NCI-H446 treated with DMSO at 0.1 percent for 48 hours (cell line): ENCODE measurements around the gene AMPD3.

Experiments used
- DNase-seq: peaks from one replicate; lab custom pipeline; 2025; lab: John Stamatoyannopoulos, UW

AMPD3 gene

DNA sequence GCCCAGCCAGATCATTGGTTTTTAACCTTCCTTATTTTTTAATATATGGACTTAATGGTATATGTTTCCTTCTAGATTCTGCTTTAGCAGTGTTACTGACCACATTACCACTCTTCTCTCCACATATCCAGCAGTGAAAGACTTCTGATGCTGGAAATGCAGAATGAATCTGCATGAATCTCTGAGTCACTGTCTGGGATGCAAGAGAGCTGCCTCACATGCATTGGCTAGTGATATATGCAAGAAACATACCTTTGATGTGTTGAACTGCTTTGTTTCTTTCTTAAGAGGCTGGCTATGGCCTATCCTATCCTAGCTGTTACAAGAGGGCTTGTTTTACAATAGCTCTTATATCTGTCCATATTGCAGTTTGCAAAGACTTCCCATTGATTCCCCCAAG lies 16.6 kb upstream of the AMPD3 start:
- no peak for DNase-seq

DNA sequence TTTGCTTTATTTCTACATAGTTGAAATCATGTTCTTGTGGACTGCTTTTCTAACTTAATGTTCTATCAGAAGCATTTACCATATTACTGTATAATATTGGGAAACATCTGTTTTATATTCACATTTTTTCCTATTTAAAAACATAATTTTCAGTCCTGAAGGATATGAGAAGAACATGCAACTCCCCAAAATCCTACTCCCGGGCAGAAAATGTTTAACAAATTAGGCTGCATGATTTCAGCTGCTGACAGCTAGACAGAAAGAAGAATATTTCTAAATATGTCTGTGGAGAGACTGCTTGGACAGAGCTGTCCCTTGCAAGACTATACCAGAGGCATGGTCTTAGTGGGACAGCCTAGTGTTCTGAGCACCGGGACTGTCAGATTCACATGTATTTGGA lies 15.7 kb upstream of the AMPD3 start:
- DNase-seq = no peak

DNA sequence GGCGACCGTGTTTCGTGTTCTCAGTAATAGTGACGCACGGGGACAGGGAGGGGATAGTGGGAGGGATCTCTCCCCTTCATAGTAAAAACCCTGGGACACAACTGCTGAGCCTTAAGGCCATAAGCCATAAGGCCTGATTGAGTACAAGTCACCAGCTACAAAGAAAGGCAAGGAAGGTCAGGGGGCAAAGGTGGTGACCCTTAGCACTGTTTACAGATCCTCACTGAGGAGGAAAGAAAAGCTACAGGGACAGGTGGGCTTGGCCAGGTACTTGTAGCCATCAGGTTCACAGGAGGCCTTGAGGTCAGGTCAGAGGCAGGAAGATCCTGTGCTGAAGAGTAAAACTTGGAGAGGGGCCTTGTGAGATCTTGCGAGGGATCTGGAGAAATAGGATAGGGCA lies 15.1 kb upstream of the AMPD3 start:
- no peak for DNase-seq

DNA sequence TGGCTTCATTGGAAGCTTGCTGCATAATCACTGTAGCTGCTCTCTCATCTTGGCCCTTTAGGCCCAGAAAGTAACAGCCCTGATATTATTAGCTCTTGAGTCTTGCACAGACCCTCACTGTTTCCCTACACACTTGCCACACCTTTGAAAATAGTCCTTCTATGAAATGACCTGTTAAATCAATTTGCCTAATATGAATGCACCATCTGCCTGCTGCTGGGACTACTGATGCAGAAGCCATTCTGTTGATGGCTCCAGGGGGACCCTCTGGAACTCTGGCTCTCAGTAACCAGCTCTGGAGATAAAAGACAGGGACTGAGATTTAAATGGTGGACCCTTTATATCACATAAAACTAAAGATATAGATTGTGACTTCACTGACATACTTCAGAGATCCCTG lies 14.7 kb upstream of the AMPD3 start:
- DNase-seq = no peak

DNA sequence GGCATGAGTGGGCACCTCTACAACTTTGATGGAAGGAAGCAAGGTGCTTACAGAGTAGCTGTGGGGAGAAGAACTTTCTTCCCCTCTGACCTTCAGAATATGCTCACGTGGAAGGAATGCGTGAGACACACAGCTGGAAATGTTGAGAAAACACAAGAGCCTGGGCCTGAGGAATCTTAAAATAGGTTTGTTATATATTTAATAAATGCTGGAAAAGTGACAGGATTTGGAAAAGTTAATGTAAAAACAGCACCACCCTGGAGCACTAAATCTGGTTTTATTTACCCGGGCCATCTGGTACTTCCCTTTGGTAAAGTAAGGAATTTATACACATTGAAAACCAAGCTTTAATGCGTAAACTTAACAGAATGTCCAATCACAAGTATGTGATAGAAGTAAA lies 14.0 kb upstream of the AMPD3 start:
- no peak for DNase-seq

DNA sequence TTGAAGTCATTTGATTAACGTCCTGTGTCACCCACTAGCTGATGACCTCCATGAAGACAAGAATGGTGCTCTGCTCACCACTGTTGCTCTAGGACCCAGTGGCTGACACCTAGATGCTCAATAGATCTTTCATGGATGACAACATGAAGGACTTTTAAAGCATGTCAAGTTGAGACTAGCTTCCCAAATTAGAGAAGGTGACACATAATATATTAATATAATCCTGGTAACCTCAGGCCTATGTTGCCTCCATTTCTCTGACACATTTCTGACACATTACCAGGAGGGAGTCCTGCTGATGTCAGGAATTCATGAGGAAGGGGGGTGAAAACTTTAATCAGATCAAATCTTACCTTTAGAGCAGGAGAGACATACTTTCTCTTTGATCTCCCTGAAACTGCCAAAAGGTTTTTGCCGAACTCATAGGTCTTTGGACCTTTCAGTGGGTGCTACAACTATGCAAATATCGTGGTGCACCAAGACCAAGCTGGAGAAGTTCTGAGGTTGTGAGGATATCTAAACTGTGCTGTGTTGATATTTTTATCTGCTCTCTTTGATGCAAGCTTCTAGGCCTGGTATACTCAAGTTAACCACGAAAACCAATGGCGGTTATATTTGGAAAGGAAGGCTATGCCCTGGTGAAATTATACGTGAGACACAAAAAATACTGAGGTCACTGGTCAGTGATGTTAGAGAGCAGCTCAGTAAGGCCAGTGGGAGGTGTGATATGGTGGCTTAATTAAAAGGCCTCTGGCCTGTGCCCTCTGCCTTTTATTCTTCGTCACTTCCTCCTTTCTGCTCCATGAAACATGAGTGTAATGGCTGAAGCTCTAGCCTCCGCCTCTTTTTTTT lies 13.2 kb upstream of the AMPD3 start:
- DNase-seq = no peak

DNA sequence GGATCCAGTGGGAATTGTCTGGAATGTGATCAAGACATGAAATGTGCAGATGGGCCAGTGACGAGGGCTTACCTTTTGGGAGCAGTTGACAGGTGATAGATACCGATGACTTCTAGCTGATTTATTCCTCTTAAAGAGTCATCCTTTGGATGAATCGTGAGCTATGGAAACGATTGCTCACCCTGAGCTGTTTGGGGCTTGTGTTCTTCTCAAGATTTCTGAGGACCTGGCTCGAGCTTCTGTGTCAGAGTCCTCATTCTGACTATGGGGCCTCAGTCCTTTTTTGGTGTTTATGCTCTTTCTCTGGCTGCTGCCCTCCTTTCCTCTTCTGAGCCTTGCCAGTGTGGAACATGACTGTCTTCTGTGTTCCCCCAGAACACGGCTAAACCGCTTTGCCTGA lies 11.9 kb upstream of the AMPD3 start:
- DNase-seq = no peak

DNA sequence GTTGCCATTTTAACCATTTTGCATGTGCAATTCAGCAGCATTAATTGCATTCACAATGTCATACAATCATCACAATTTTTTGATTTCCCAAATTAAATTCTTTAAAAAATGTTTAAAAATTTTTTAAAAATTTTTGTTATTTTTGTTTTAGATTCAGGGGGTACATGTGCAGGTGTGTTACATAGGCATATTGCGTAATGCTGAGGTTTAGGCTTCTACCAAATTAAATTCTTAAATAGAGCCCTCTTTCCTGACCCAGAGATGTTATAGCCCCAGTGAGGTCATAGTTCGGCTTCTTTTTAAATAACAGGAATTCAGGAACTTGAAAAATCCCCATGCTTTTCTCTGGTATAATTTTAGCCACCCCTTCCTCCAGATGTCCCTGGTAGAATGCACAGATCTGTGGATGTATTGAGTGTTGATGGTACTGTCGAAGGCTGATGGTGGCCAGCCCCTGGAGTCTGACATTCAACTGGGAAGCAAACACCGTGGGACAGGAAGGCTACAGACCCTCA lies 11.3 kb upstream of the AMPD3 start:
- no peak for DNase-seq

DNA sequence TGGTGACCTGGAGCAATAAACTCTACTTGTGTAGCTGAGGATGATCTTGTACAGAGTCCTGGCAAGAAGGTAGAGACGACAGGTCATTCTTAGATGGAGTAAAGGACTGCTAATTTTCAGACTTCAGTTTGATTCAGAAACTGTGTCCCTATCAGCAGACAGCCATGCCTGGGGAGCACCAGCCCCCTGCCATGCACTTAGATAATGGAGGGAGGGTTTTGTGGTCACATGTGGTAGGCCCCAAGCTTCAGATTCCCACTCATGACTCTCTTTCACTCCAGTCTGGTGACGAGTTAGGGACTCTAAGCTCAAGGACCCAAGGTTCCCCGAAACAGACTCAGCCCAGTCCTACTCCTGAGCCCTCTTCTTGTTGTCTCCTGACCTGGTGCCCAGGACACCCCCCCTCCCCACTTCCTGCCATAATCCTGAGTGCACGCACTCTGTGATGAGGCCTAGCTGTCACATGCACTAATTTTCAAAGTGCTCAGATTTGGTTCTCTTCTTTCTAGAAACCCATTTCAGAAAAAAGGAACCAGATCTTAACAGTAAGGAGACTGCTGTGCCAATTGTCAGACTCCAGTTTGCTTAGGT lies 10.2 kb upstream of the AMPD3 start:
- DNase-seq = no peak

DNA sequence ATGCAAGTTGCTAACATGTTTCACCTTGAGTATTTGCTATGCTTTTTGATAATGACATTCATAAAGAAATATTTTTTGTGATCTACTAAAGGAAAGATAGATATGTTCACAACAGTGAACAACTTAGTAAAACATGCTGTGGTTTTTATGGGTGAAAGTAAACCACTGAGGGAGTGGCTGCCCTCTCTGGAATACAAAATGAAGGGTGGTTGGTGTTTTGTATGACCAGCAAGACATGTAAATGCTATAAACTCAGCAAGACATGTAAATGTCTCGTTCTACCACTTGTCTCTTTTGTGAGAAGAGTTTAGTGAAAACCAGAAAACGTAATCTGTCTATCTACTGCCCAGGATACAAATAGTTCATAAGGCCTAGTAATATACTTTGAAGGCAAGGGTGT lies 7.6 kb upstream of the AMPD3 start:
- DNase-seq = no peak

DNA sequence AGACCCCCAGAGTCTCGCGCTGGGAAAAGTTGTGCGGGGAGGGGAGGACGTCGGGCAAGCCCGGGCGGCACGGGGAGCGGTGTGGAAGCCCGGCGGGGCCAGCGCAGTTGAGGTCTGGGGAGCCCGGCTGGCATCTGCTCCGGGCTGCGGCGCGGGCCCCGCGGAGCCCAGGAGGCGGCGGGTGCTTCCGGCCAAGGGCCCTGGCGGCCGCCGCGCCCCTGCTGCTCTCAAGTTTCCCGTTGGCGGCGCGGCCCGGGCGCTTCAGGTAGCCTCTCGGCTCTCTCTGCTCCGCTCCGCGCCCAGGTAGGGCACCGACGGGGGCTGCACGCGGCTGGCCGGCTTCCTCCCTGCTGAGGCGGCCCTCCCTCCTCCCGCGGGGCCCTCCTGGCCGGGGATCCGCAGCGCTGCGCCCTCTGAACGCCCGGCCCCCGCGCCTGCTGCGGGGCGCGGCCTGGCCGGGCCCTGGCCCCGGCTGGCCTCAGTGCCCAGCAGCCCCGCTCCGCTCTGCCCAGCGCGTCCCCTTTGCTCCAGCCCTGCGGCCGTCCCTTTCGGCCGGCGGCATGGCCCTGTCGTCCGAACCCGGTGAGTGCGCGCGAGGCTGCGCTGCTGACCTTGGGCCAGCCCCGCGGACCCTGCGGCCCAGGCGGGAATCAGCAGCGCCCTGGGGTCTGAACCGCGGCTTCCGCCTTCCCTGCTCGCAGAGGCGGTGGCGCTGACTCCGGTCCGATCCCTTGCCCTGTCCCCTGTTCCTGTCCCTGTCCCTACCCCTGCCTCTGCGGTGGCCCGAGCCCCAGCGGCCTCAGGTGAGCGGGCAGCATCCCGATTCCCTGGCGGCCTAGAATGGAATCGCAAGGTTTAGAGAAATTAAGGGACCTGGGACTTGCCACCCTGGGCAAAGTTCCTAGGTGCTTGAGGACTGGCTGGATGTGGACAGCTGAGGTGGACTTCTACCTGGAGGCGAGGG lies 4.3 kb upstream of the AMPD3 start:
- no peak for DNase-seq

DNA sequence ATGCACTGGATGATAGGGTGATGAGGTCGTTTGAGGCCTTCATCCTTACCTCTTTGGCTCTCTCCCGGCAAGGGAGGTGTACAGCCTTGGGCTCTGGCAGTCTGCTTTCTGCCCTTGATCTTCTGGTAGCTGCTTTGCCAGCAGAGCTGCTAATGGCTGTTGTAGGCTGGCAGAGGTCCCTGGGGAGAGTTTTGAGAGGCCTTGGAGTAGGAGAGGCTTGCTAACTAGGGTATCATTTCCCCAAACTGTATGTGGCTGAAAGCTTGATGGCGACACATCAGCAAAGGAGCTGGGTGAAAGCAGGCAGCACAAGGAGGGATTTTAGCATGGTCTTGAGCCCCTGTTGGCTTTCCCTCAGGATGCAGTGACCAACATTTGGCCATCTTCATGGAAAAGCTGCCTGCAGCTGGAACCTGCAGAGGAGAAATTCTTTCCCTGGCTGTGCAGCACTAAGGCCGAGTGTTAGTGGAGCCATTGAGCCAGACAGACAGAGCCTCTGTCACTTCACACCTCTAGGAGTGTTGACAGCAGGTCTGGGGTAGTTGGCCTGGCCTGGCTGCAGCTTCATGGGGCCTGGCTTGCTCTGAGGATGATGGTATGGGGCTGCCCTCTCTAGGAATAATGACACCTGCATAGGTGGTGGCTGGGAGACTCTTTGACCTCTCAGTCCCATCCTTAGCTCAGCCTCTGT lies 3.5 kb upstream of the AMPD3 start:
- no peak for DNase-seq

DNA sequence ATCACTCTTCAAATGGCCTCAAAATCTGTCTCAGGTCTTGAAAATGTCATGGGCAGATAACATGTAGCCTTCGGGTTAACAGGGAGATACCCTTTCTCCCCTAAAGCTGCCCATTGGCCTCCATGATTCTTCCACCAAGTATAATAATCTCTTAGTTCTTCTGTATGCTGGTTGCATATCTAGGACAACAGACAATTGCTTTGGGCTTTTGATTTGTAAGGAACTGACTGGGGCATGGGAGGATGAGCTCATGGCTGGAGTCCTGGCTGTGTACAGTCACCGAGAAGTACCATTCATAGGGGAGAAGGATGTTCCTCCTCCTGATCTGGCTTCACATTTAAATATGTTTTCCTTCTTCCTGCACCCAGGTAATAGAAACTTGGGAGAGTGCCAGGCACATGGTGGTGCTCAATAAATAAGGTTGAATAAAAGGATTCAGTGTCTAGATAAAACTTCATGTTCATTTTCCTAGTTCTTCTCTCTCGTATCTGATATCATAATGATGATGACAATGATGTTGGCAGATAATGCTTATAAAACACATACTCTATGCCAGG lies 2.8 kb upstream of the AMPD3 start:
- DNase-seq = no peak

DNA sequence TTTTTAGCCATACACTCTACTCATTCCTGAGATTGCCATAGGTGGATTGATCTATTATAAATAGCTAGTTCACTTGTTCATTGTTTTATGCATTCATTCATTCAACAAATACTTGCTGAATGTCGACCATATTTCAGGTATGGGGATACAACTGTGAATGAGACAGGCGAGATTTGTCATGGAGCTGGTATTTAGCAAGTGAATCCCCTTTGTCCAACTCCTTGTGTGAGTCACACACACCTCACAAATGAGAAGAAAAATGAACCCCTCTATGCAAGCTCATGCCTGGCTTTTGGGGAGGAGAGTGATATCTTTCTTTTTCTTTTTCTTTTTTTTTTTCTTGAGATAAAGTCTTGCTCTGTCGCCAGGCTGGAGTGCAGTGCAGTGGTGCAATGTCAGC lies 1.8 kb upstream of the AMPD3 start:
- no peak for DNase-seq

DNA sequence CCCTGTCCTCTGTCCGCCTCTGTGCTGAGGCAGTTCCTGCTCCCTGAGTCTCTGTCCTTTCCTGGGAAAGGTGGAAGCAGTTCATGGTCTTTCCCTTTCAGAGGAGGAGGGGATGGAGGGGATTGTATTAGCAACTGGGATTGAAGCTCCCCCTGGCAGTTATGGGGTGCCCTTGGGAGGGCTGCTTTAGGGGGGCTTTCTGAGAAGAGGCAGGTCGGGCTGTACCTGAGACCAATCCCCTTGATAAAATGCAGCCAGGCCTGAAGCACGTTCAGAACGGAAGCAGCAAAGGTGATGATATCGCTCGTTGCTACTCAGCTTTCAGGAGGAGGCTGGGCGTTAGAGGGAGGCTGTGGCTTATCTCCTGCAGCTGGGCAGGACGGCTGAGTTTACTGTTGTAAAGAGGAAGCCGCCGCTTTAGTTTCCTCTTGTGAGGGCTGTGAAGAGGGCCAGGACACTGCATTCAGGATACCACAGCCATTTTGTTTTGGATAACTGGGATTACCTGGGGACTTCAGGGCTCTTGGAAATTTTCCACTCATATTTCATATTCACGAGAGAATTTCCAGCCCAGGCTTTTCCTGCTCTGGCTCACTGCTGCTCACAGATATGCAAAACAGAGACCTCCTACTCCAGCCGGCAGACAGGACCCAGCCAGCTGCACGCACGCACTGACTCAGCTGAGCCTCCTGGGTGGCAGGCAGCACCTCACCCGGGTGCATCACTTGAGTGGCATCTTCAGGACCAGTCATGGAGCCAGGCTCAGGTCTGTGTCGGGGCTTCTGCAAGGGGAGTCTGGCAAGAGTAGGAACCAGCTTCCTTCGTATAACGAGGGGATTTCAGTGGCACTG lies 798 bp downstream of the AMPD3 start:
- DNase-seq = no peak

DNA sequence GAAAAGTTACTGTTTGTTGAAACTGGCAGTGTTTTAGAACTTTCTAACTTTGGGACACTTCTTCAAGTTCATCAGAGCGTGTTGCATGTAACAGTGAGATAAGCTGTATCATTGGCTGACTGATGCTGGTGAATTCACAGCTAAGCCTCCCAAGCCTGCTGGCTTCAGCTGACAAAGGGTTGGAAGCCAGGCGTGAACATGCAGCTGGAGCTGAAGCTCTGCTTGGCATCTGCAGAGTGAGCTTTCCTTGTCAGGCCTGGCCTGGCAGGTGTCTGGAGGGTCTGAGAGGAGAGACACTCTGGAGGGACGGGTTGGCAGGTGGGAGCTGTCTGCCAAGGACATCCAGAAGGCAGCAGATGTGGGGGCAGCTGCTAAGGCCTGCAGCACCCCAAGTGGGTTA lies 1.5 kb downstream of the AMPD3 start:
- DNase-seq = no peak

DNA sequence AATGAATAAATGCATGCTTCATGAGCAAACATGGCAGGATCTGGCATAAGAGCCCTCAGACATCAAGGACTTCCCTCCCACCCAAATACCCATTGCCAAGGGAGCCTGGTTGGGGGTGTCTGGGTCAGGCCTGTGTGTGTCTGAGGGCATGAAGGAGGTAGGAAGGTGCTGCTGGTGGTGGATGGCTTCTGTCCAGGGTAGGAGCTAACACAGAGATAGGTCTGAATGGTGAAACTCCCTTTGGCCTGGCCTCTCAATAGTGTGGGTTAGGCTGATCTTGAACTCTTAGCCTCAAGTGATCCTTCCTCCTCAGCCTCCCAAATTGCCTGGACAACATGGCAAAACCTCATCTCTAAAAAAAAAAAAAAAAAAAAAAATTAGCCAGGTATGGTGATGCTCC lies 2.8 kb downstream of the AMPD3 start:
- DNase-seq = no peak

DNA sequence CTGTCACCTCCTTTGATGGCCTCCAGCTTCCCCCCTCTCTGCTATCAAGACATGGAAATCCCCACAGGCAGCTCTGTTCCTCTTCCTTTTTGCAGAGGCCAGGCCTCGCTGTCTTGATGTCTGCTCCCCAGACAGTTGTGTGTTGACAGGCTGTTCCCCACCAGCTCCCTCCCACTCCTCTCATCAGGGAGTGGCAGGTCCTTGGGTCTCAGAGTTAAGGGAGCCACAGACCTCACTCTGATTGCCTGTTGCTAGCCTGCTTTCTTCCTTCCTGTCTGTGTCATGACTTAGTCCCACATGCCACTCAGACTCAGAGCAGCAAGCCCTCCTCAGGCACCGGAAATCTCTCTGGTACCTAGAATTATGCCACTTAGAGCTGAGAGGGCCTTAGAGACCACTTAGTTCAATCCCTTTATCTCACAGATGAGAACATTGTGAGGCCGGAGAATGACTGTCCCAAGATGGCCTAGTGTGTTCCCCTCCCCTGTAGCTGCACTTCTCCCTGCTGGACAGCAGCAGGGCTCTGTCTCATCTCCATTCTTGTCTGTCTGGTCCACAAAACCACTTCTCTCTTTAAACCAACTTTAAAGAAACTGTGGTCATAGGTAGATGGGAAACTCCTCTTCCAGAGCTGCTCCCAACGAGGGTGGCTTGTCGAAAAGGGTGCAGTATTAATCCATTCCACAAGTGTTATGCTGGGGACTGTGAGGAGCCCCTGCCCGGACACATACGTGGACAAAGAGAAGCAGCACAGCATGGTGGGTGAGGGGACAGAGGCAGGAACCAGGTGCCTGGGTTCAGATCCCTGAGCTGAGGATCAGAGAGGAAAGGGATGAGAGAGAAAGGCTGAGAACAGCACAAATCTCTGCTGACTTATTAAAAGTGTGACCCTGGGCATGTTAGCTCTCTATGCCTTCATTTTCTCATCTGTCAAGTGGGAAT lies 4.2 kb downstream of the AMPD3 start:
- no peak for DNase-seq

DNA sequence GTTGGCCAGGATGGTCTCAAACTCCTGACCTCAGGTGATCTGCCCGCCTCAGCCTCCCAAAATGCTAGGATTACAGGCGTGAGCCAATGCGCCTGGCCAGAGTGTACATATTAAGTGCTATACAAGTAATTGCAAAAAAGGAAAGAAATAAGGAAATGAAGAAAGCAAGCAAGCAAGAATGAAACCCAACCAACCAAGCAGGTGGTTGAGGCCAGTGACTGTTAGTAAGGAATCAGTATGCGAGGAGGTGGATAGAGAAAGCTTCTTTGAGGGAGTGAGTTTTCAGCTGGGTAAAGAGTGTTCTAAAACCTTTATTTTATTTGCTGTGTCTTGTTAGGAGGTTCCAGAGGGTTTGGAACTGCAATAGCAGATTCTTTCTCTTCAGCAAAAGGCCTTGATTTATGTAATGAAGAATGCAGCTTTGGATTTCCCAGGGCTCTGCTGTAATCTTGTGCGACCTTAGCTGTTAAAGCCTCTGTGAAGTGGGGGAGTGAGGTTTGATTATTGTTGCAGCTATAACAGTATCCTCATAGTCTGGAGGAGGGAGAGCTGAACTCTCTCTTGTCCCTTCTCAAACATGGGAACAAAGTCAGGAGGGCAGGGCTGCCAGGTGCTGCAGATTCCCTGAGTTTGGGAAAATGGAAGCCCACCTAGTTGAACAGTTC lies 5.7 kb downstream of the AMPD3 start:
- no peak for DNase-seq
